Liver (tissue), 9 donors: Measurements from ENCODE around the gene STX10. TPM values are rescaled to one million over a fixed set of nuclear protein-coding genes. Genes with fewer than 3 reads are reported as not detected.
A peak's percentile ranks its signal among the peaks of the same experiment; 100 is the strongest.

Experiments used
- DNase-seq: peaks from one replicate; pipeline ENCODE4 v3.0.0-alpha.2; 2017; ENCODE audit warnings: low spot score
- H3K27ac ChIP-seq, 2 donors: one replicate each; pipeline ENCODE4 v1.7.0; 2013; ENCODE audit warnings: inconsistent platforms in 2 of 2, low read length in 2 of 2, control low read depth in 1 of 2, low read depth in 1 of 2, mild to moderate bottlenecking in 1 of 2
- H3K27me3 ChIP-seq, 4 donors: one replicate each; pipeline versions ENCODE4 v1.6.1 to v1.7.0; 2013; ENCODE audit warnings: low read length in 3 of 4, inconsistent platforms in 1 of 4, mild to moderate bottlenecking in 1 of 4, moderate library complexity in 1 of 4; ENCODE audit not compliant: control insufficient read depth in 4 of 4, insufficient read depth in 4 of 4
- H3K36me3 ChIP-seq, 4 donors: one replicate each; pipeline versions ENCODE4 v1.6.1 to v1.7.0; 2013; ENCODE audit warnings: low read length in 3 of 4, mild to moderate bottlenecking in 3 of 4, low read depth in 1 of 4, moderate library complexity in 1 of 4; ENCODE audit not compliant: control insufficient read depth in 4 of 4, insufficient read depth in 3 of 4
- H3K4me1 ChIP-seq, 4 donors: one replicate each; pipeline versions ENCODE4 v1.6.1 to v1.7.0; 2013; ENCODE audit warnings: low read length in 3 of 4, mild to moderate bottlenecking in 3 of 4, moderate library complexity in 1 of 4; ENCODE audit not compliant: control insufficient read depth in 4 of 4, insufficient read depth in 4 of 4
- H3K4me3 ChIP-seq, 3 donors: one replicate each; pipeline versions ENCODE4 v1.6.1 to v1.7.0; 2013; ENCODE audit warnings: low read length in 3 of 3, control low read depth in 1 of 3, low read depth in 1 of 3, mild to moderate bottlenecking in 1 of 3
- H3K9ac ChIP-seq, 2 donors: one replicate each; pipeline ENCODE4 v1.7.0; 2013; ENCODE audit warnings: low read length in 2 of 2, mild to moderate bottlenecking in 2 of 2, moderate library complexity in 2 of 2, control low read depth in 1 of 2, low read depth in 1 of 2
- H3K9me3 ChIP-seq, 4 donors: one replicate each; pipeline versions ENCODE4 v1.6.1 to v1.7.0; 2013; ENCODE audit warnings: low read length in 3 of 4; ENCODE audit not compliant: control insufficient read depth in 4 of 4
- ATF3 ChIP-seq: IDR thresholded peaks from 2 replicates; pipeline ENCODE4 v1.6.1; 2016; ENCODE audit warnings: antibody characterized with exemption
- CTCF ChIP-seq: fragments of 150-350 bp; IDR thresholded peaks from 2 replicates; pipeline ENCODE4 v1.5.1; 2017; ENCODE audit warnings: improper control_type of control experiment, low read depth, low read length; ENCODE audit not compliant: missing input control
- EGR1 ChIP-seq, 2 donors: IDR thresholded peaks; 2 replicates each; pipeline ENCODE4 v1.6.1; 2016 to 2018; ENCODE audit warnings: antibody characterized with exemption in 2 of 2, low read depth in 2 of 2
- FOXA1 ChIP-seq: IDR thresholded peaks from 2 replicates; pipeline ENCODE4 v1.6.1; 2016; ENCODE audit warnings: antibody characterized with exemption
- FOXA2 ChIP-seq: IDR thresholded peaks from 2 replicates; pipeline ENCODE4 v1.6.1; 2016; ENCODE audit warnings: antibody characterized with exemption
- GABPA ChIP-seq, 2 donors: IDR thresholded peaks in 1 of 2; conservative IDR thresholded peaks in 1 of 2; 2 replicates each; pipeline ENCODE4 v1.6.1; 2016; ENCODE audit warnings: antibody characterized with exemption in 2 of 2, mild to moderate bottlenecking in 1 of 2, moderate library complexity in 1 of 2
- HNF4A ChIP-seq, 2 donors: conservative IDR thresholded peaks; 2 replicates each; pipeline ENCODE4 v1.6.1; 2016; ENCODE audit warnings: antibody characterized with exemption in 2 of 2, mild to moderate bottlenecking in 2 of 2
- HNF4G ChIP-seq: IDR thresholded peaks from 2 replicates; pipeline ENCODE4 v1.6.1; 2016; ENCODE audit warnings: antibody characterized with exemption
- JUND ChIP-seq, 2 donors: IDR thresholded peaks; 2 replicates each; pipeline ENCODE4 v1.6.1; 2016; ENCODE audit warnings: antibody characterized with exemption in 2 of 2
- MAX ChIP-seq: IDR thresholded peaks from 2 replicates; pipeline ENCODE4 v1.6.1; 2016; ENCODE audit warnings: antibody characterized with exemption
- NR2F2 ChIP-seq: IDR thresholded peaks from 2 replicates; pipeline ENCODE4 v1.6.1; 2016; ENCODE audit warnings: antibody characterized with exemption
- RAD21 ChIP-seq, 2 donors: IDR thresholded peaks; 2 replicates each; pipeline ENCODE4 v1.6.1; 2016; ENCODE audit warnings: antibody characterized with exemption in 2 of 2, mild to moderate bottlenecking in 2 of 2
- REST ChIP-seq: IDR thresholded peaks from 2 replicates; pipeline ENCODE4 v1.6.1; 2016; ENCODE audit warnings: antibody characterized with exemption, mild to moderate bottlenecking
- RXRA ChIP-seq, 2 donors: IDR thresholded peaks; 2 replicates each; pipeline ENCODE4 v1.6.1; 2017 to 2018; ENCODE audit warnings: antibody characterized with exemption in 2 of 2, mild to moderate bottlenecking in 1 of 2
- SP1 ChIP-seq: IDR thresholded peaks from 2 replicates; pipeline ENCODE4 v1.6.1; 2018; ENCODE audit warnings: antibody characterized with exemption, mild to moderate bottlenecking
- TAF1 ChIP-seq: conservative IDR thresholded peaks from 2 replicates; pipeline ENCODE4 v1.6.1; 2016; ENCODE audit warnings: antibody characterized with exemption, mild to moderate bottlenecking
- YY1 ChIP-seq: IDR thresholded peaks from 2 replicates; pipeline ENCODE4 v1.6.1; 2016; ENCODE audit warnings: antibody characterized with exemption, mild to moderate bottlenecking
- ZBTB33 ChIP-seq: IDR thresholded peaks from 2 replicates; pipeline ENCODE4 v1.6.1; 2016; ENCODE audit warnings: antibody characterized with exemption
- WGBS: extraction: QIAGEN DNeasy Blood & Tissue Kit; methylation state at CpG from one replicate; pipeline ENCODE4 v1.1.7; 2013; 5-methylcytosine and 5-hydroxymethylcytosine counted together
- polyA plus RNA-seq, 2 donors: library from polyadenylated mRNA; stranded (reverse) in 1 of 2; unstranded in 1 of 2; fragments of 200-250 nt in 1 of 2; fragments of >200 nt in 1 of 2; fragmentation: Nextera tagmentation in 1 of 2; extraction: Ambion mirVana in 1 of 2; gene quantifications; one replicate each; pipeline versions ENCODE4 v1.2.1 to v1.2.3, GENCODE V29; 2013 to 2015
- total RNA-seq, 2 donors: library from RNA; depleted of rRNA; stranded (reverse); fragments of >200 nt; gene quantifications; one replicate each; pipeline ENCODE4 v1.2.3, GENCODE V29; 2014
- donor health status: healthy.
- donor health status: healthy.
- donor health status: healthy.
- donor health status: healthy.
- donor health status: healthy.

STX10 gene
- total RNA-seq = 10 to 100 TPM; 15.7 to 23.3 TPM
- polyA plus RNA-seq = 10 to 100 TPM; 19.2 to 32.7 TPM

GRCh38 chr19:13150187-13150930 is at the start of gene STX10, which contains the start of gene IER2:
Gene STX10, minus strand, starts transcription at chr19:13150375. Its CDS starts 202 bp downstream, at chr19:13150173.
Gene IER2, plus strand, starts transcription at chr19:13150411. Its CDS starts 2,776 bp downstream, at chr19:13153187.
- Histone ChIP-seq H3K4me3 (peak within 1 kb of the TSS; percentile 75 to 96 (median 89)), H3K9ac (peak within 1 kb of the TSS; percentile 98 to 99), H3K4me1 (peaks cover 0 to 14% (median 11%) of the 10 kb centered on the region in 4 donors), H3K9me3 (no peaks in the 10 kb centered on the region), H3K27me3 (no peaks in the 10 kb centered on the region), H3K36me3 (peaks cover 0 to 1% (median 0%) of the 10 kb centered on the region in 4 donors), H3K27ac (peak within 1 kb of the TSS; percentile 98)
- TF ChIP-seq SP1 (peak; percentile 87), FOXA2 (peak; percentile 78), REST (peak; percentile 91), YY1 (peak; percentile 100), CTCF (peak; percentile 44), JUND (IDR thresholded peaks at IDR 0.05) (no peak), NR2F2 (peak; percentile 81), FOXA1 (peak; percentile 67), EGR1 (IDR thresholded peaks at IDR 0.05; ENCODE audit: low read depth in 2 of 2) (peak; percentile 54 to 85), HNF4A (conservative IDR thresholded peaks at IDR 0.05) (peak; percentile 66 to 69), TAF1 (peak; percentile 85), ATF3 (peak; percentile 64), RXRA (IDR thresholded peaks at IDR 0.05) (peak; percentile 69 to 87), ZBTB33 (peak; percentile 67), MAX (peak; percentile 97), HNF4G (peak; percentile 37), GABPA (IDR thresholded peaks at IDR 0.05 in 1 of 2, conservative IDR thresholded peaks at IDR 0.05 in 1 of 2) (peak; percentile 89 to 95), RAD21 (IDR thresholded peaks at IDR 0.05) (peak; percentile 68 to 72)
- peak; percentile 92 for DNase-seq
- WGBS = under 1% methylated on average over 51 of the region's 51 CpGs
